ENCODE measurements around the gene SKP1.
A peak's percentile ranks its signal among the peaks of the same experiment; 100 is the strongest.

Gene SKP1

GRCh38 chr5:134130239-134130945 lies 46.4 kb downstream of the SKP1 start:
- DNase-seq (ENCODE audit: low read depth), result no peak

- DNase-seq (ENCODE audit: low read depth), result no peak
These were observed 47.1 kb downstream of the SKP1 start for GRCh38 chr5:134129411-134130238.

GRCh38 chr5:134128648-134128995 lies 48.1 kb downstream of the SKP1 start:
- no peak for DNase-seq (ENCODE audit: low read depth)

GRCh38 chr5:134127988-134128647 lies 48.6 kb downstream of the SKP1 start:
- no peak for DNase-seq (ENCODE audit: low read depth)

GRCh38 chr5:134127376-134127861 lies 49.3 kb downstream of the SKP1 start:
- DNase-seq (ENCODE audit: low read depth), result no peak

- peak; percentile 90 for DNase-seq (ENCODE audit: low read depth)
These were observed 51.4 kb downstream of the SKP1 start for GRCh38 chr5:134125039-134126015.

- peak; percentile 65 for DNase-seq (ENCODE audit: low read depth)
These were observed 52.3 kb downstream of the SKP1 start for GRCh38 chr5:134124289-134125038.

- DNase-seq (ENCODE audit: low read depth), result no peak
These were observed 53.4 kb downstream of the SKP1 start for GRCh38 chr5:134123360-134123759.

GRCh38 chr5:134122530-134122929 lies 54.2 kb downstream of the SKP1 start:
- DNase-seq (ENCODE audit: low read depth), result no peak

GRCh38 chr5:134120386-134121138 lies 56.2 kb downstream of the SKP1 start:
- DNase-seq (ENCODE audit: low read depth), result no peak

GRCh38 chr5:134119720-134120119 lies 57.0 kb downstream of the SKP1 start:
- no peak for DNase-seq (ENCODE audit: low read depth)

- no peak for DNase-seq (ENCODE audit: low read depth)
These were observed 58.4 kb downstream of the SKP1 start for GRCh38 chr5:134118212-134118835.

GRCh38 chr5:134116789-134117761 lies 59.7 kb downstream of the SKP1 start:
- DNase-seq (ENCODE audit: low read depth), result no peak

- DNase-seq (ENCODE audit: low read depth), result no peak
These were observed 60.5 kb downstream of the SKP1 start for GRCh38 chr5:134116286-134116685.

GRCh38 chr5:134115806-134116175 lies 61.0 kb downstream of the SKP1 start:
- no peak for DNase-seq (ENCODE audit: low read depth)

- DNase-seq (ENCODE audit: low read depth), result no peak
These were observed 61.6 kb downstream of the SKP1 start for GRCh38 chr5:134114886-134115805.

Measured in GM04503 (cell line).